Muscle of arm (tissue), 12 donors: ENCODE measurements around the gene UBAP2L. TPM values are rescaled to one million over a fixed set of nuclear protein-coding genes. Genes with fewer than 3 reads are reported as not detected.
"Not testable (repeated sequence)": the region's sequence is repeated elsewhere in the genome, so short reads cannot be mapped to it uniquely, and the experiment has no call there.

Experiments used
- DNase-seq: peaks from one replicate; pipeline ENCODE4 v3.0.0-alpha.2; 2013
- polyA plus RNA-seq, 12 donors: library from polyadenylated mRNA; unstranded; fragments of 120-200 nt; gene quantifications; one replicate each; pipeline ENCODE4 v1.2.1, GENCODE V29; 2013; ENCODE audit not compliant: insufficient read length in 12 of 12

UBAP2L gene
- polyA plus RNA-seq, 12 donors, result 94.6 to 468 (median 111) TPM

- DNase-seq, result no peak
These were observed 19.6 kb downstream of the UBAP2L start for GRCh38 chr1:154240294-154240833.

DNA sequence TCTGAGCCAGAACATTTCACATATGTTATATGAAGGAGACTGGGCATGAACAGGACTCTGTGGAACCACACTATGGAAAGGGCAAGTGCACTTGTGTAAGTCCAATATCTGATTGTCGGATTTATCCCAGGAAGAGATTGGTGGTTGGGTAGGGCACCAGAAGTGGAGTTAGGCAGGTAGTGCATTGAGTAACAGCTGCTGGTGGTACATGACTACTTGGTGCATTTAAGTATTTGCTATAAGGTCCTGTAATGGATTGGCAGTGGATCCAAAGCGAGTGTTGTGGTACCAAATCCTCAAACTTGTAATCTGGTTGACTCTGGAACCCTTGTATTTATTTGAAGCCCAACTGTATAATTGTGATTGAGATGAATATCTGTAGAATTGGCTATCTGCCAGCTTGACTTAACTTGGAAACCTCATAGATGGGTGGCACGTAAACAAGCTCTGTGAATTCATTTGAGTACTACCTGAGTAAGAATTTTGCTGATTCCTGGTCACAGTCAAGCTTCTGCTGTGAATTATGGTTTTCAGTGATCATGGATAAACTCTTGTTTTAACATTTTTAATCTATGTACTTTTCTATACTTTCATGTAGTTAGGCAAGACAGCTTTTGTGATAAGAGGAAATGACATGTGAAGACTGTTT lies 21.1 kb downstream of the UBAP2L start:
- no peak for DNase-seq

- no peak for DNase-seq
These were observed 32.9 kb downstream of the UBAP2L start for GRCh38 chr1:154253671-154254070.

- peak; percentile 20 for DNase-seq
These were observed 35.9 kb downstream of the UBAP2L start for GRCh38 chr1:154256686-154257085.

GRCh38 chr1:154258784-154259183 lies 38.0 kb downstream of the UBAP2L start:
- DNase-seq, result no peak

- DNase-seq, result no peak
These were observed 39.4 kb downstream of the UBAP2L start for GRCh38 chr1:154260127-154260526.

DNA sequence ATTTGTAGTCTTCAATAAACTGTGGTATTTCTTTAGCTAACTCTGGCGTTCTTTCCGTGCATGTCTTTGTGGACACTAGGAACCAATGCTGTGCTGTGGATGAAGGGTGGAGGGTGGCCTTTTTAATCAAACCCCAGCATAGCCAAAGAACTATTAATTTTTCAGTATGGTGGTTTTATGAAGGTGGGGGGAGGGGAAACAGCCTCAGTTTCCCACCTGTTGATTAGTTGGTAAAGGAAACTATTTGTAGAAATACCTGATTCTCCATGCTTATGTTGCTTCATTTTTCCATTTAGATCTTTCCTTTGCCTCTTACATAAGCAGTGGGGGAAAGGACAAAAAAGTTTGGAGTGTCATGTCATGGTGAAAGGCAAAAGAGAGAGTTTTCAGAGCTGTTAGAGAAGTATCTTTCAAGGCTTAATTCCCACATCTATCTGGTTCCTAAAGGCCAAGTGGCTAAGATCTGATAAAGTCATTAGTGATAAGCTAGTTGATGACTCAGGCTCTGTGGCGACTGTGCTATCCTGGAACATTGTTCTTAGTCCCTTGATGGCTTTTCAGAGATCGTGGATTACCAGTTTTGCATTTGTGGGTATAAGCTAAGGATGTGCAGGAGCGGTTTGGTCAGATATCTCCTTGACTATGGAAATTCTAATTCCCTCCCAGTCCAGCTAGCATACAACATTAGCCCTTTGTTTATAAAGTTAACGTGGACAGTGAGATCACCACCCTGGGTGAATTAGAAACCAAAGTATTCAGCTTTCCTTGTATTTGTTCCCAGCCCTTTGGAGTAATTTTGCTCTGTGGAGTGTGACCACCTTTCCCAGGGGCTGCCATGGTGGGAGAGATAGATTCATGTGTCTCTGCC lies 42.9 kb downstream of the UBAP2L start:
- no peak for DNase-seq

GRCh38 chr1:154264454-154264853 lies 43.7 kb downstream of the UBAP2L start:
- no peak for DNase-seq

GRCh38 chr1:154265586-154265985 lies 44.8 kb downstream of the UBAP2L start:
- DNase-seq, result no peak

DNA sequence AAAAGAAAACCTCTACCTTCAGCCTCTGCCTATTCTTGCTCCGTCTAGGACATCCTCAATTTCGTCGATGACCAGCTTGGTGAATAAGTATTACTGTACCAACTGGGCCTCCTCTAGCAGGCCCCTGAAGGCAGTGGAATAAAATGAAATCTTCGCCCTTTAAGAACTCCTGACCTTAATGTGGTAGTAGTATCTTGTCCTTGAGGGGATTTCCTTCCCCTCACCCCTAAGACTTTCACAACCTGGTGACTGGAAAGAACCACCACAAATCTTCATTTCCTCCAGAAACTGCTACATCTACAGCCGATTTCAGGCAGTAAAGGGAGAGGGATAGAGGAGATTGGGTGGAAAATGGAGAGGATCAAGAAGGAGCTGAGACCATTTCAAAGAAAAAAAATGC lies 50.1 kb downstream of the UBAP2L start:
- DNase-seq, result no peak

GRCh38 chr1:154272217-154272998 lies 51.7 kb downstream of the UBAP2L start, which contains the start of gene HAX1:
HAX1 (plus strand) TSS chr1:154272629; CDS start chr1:154272724, 95 bp downstream.
- peak; percentile 95 for DNase-seq

DNA sequence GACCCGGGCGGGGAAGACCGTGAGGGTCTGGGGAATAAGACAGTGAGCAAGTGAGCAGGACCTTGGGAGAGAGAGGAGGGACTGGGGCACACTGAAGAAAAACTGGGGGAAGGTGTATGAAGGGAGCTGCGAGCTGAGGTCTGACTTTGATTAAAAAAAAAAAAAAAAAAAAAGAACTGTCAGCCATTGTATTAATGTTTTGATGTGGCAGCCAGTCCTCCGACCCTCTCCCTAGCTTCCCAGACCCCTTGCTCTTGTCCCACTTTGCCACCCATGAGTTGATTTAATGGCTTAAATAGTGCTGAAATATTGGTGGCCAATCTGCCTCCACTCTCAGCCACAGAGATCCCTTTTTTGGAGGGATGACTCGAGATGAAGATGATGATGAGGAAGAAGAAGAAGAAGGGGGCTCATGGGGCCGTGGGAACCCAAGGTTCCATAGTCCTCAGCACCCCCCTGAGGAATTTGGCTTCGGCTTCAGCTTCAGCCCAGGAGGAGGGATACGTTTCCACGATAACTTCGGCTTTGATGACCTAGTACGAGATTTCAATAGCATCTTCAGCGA lies 52.3 kb downstream of the UBAP2L start:
- no peak for DNase-seq

GRCh38 chr1:154276797-154277196 lies 56.0 kb downstream of the UBAP2L start:
- no peak for DNase-seq

DNA sequence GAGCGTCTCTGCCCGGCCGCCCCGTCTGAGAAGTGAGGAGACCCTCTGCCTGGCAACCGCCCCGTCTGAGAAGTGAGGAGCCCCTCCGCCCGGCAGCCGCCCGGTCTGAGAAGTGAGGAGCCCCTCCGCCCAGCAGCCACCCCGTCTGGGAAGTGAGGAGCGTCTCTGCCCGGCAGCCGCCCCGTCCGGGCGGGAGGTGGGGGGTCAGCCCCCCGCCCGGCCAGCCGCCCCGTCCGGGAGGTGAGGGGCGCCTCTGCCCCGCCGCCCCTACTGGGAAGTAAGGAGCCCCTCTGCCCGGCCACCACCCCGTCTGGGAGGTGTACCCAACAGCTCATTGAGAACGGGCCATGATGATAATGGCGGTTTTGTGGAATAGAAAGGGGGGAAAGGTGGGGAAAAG lies 66.8 kb downstream of the UBAP2L start:
- DNase-seq, result not testable (repeated sequence)

DNA sequence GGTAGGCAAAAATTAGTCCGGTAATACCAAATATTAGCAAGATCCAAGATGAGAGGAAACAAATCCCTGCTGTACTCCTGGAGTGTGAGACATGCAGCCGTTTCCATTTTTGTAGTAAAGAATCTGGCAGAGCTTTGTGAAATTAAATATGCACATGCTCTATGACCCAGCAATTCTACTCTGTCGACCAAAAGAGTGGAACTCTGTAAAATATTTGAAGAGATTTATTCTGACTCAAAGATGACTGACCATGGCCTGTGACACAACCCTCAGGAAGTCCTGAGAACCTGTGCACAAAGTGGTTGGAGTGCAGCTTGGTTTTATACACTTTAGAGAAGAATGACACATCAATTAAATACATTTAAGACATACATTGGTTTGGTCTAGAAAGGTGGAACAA lies 67.9 kb downstream of the UBAP2L start:
- DNase-seq, result no peak

DNA sequence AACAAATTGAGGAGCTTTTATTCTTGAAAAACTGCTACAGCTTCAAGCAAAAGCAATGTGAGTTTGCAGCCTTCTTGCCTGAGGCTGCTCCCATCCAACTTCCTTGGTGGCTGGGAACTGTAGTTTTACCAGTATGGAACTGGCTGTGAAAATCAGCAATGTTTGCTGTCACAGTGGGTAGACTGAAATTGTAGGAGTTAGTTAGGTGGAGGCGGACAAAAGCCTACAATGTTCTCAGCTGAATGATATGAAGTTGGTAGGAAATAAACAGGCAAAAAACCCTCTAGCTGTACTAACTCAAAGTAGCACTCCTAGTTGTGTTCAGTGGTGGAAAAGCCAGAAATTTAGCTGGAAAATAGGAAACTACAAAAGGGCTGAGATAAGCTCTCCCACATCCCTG lies 70.2 kb downstream of the UBAP2L start:
- no peak for DNase-seq

DNA sequence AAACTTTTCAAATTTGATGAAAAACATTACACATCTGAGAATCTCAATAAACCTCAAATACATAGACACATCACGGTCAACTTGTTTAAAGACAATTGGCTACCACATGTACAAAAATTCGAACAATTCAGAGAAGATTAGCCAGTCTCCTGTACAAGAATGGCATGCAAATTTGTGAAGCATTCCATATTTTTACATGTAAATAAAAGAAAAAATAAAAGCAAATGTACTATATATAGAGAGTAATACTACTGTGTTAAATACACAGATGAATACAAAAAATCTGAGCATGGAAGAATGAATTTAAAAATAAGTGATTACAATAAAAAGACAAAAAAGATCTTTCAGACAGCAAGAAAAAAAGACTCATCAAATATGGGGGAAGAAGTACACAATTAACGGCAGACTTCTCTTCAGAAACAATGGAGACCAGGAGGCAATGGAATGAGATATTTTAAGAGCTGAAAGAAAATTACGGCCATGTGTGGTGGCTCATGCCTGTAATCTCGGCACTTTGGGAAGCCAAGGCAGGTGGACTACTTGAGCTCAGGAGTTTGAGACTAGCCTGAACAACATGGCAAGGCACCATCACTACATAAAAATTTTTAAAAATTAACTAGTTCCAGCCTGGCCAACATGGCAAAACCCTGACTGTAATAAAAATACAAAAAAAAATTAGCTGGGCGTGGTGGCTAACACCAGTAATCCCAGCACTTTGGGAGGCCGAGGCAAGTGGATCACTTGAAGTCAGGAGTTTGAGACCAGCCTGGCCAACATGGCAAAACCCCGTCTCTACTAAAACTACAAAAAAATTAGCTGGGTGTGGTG lies 74.9 kb downstream of the UBAP2L start:
- DNase-seq, result no peak

DNA sequence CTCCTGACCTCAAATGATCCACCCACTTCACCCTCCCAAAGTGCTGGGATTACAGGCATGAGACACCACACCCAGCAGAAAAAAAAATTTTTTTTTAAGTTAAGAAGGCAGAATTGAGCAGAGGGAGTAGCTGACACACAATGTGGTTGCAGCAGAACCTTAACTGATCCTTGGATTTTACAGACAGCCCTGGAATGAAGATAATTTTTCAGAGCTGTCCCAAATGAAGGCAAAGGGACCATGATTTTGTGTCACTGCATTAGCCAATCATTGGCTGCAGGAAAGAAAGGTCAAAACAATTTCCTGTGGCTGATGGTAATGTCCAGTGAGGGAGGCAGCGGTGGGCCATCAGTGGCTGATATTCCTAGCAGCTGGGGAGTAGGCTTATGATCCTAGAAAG lies 80.8 kb downstream of the UBAP2L start:
- DNase-seq, result no peak

GRCh38 chr1:154304664-154305337 lies 84.0 kb downstream of the UBAP2L start:
- no peak for DNase-seq

- no peak for DNase-seq
These were observed 85.4 kb downstream of the UBAP2L start for GRCh38 chr1:154306151-154306550.
